ENCODE results near the gene TMEM126A.

The TMEM126A gene

GRCh38 chr11:85682330-85683305 lies 34.9 kb downstream of the TMEM126A start:
- in situ Hi-C loops (cut with HindIII; ENCODE audit: low pct_ligation_motif_present, low pct_unique_long_range_greater_than_20kb, low sequenced_read_pairs), result no loop called here
- DNase-seq, result no peak

- no peak for DNase-seq
Measured at GRCh38 chr11:85685125-85685819, 37.5 kb downstream of the TMEM126A start.

GRCh38 chr11:85685820-85686459 lies 38.2 kb downstream of the TMEM126A start, which contains the start of gene CCDC89:
Gene CCDC89 (minus strand): TSS chr11:85686195. CDS start chr11:85686130, 65 bp downstream.
- DNase-seq, result peak; percentile 96

More at GRCh38 chr11:85685125-85685819, 37.5 kb downstream of the TMEM126A start:
- in situ Hi-C loops (cut with HindIII; ENCODE audit: low pct_ligation_motif_present, low pct_unique_long_range_greater_than_20kb, low sequenced_read_pairs), result no loop called here

GRCh38 chr11:85694385-85694980 lies 46.7 kb downstream of the TMEM126A start:
- in situ Hi-C loops (cut with HindIII; ENCODE audit: low pct_ligation_motif_present, low pct_unique_long_range_greater_than_20kb, low sequenced_read_pairs), result no loop called here
- DNase-seq, result peak; percentile 48

More at GRCh38 chr11:85685820-85686459, 38.2 kb downstream of the TMEM126A start, which contains the start of gene CCDC89:
- in situ Hi-C loops (cut with HindIII; ENCODE audit: low pct_ligation_motif_present, low pct_unique_long_range_greater_than_20kb, low sequenced_read_pairs), result no loop called here

GRCh38 chr11:85695546-85695945 lies 47.8 kb downstream of the TMEM126A start:
- DNase-seq, result no peak
- in situ Hi-C loops (cut with HindIII; ENCODE audit: low pct_ligation_motif_present, low pct_unique_long_range_greater_than_20kb, low sequenced_read_pairs), result no loop called here

GRCh38 chr11:85697747-85698146 lies 50.0 kb downstream of the TMEM126A start:
- no peak for DNase-seq
- in situ Hi-C loops (cut with HindIII; ENCODE audit: low pct_ligation_motif_present, low pct_unique_long_range_greater_than_20kb, low sequenced_read_pairs), result no loop called here

- in situ Hi-C loops (cut with HindIII; ENCODE audit: low pct_ligation_motif_present, low pct_unique_long_range_greater_than_20kb, low sequenced_read_pairs), result no loop called here
- DNase-seq, result no peak
Measured at GRCh38 chr11:85698195-85698594, 50.4 kb downstream of the TMEM126A start.

- in situ Hi-C loops (cut with HindIII; ENCODE audit: low pct_ligation_motif_present, low pct_unique_long_range_greater_than_20kb, low sequenced_read_pairs), result no loop called here
- no peak for DNase-seq
Measured at GRCh38 chr11:85699957-85700741, 52.4 kb downstream of the TMEM126A start.

- no peak for DNase-seq
- in situ Hi-C loops (cut with HindIII; ENCODE audit: low pct_ligation_motif_present, low pct_unique_long_range_greater_than_20kb, low sequenced_read_pairs), result no loop called here
Measured at GRCh38 chr11:85704967-85705366, 57.2 kb downstream of the TMEM126A start.

- in situ Hi-C loops (cut with HindIII; ENCODE audit: low pct_ligation_motif_present, low pct_unique_long_range_greater_than_20kb, low sequenced_read_pairs), result no loop called here
- DNase-seq, result no peak
Measured at GRCh38 chr11:85705800-85706199, 58.0 kb downstream of the TMEM126A start.

Data from ACHN (cell line).